ENCODE data around the gene NF2.

DNA sequence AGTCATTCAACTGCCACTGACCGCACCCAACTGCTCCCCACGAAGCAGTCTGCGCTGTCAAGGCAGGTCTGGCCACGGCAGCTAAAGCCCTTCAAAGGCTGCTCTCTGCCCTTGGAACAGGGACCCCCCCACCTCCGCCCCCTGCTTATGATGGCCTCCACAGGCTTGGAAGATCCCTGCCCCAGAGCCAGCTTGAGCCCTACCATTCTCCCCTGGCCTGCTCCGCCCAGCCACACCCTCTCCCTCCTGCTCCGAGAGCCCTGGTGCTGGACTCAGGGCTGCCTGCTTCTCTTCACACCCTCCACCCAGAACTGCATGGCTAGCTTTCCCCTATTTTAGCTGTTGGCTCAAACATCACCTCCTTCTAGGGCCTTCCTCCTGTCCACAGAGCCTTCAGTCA, 144.4 kb downstream of the NF2 start:
- TF ChIP-seq NPAS2 (CRISPR knock-in tag; IDR thresholded peaks at IDR 0.05; ENCODE audit: borderline replicate concordance) (no peak), EHMT2 (IDR thresholded peaks at IDR 0.05; ENCODE audit: low read depth) (no peak)
- TF ChIP-seq, protein P1, sequence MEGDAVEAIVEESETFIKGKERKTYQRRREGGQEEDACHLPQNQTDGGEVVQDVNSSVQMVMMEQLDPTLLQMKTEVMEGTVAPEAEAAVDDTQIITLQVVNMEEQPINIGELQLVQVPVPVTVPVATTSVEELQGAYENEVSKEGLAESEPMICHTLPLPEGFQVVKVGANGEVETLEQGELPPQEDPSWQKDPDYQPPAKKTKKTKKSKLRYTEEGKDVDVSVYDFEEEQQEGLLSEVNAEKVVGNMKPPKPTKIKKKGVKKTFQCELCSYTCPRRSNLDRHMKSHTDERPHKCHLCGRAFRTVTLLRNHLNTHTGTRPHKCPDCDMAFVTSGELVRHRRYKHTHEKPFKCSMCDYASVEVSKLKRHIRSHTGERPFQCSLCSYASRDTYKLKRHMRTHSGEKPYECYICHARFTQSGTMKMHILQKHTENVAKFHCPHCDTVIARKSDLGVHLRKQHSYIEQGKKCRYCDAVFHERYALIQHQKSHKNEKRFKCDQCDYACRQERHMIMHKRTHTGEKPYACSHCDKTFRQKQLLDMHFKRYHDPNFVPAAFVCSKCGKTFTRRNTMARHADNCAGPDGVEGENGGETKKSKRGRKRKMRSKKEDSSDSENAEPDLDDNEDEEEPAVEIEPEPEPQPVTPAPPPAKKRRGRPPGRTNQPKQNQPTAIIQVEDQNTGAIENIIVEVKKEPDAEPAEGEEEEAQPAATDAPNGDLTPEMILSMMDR (IDR thresholded peaks at IDR 0.05), result no peak
- TF ChIP-seq, protein P2, sequence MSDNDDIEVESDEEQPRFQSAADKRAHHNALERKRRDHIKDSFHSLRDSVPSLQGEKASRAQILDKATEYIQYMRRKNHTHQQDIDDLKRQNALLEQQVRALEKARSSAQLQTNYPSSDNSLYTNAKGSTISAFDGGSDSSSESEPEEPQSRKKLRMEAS (IDR thresholded peaks at IDR 0.05), result no peak

All from A549 (cell line).